ENCODE measurements around the gene CMSS1.

Gene CMSS1

GRCh38 chr3:99817437-99818240, at the start of gene CMSS1:
Gene CMSS1, plus strand, starts transcription at chr3:99817862.
- FAIRE-seq: peak; percentile 93
- DNase-seq (ENCODE audit: insufficient read length, low spot score): peak; percentile 67
- peak; percentile 87 for TF ChIP-seq POLR2A (IDR thresholded peaks at IDR 0.05; ENCODE audit: low read depth, low read length)

- DNase-seq (ENCODE audit: insufficient read length, low spot score) (no peak), FAIRE-seq (no peak)
- TF ChIP-seq POLR2A (IDR thresholded peaks at IDR 0.05; ENCODE audit: low read depth, low read length): no peak
These were observed 49.5 kb upstream of the CMSS1 start for GRCh38 chr3:99768126-99768525.

GRCh38 chr3:99768808-99769501, 48.7 kb upstream of the CMSS1 start:
- no peak for DNase-seq (ENCODE audit: insufficient read length, low spot score)
- no peak for TF ChIP-seq POLR2A (IDR thresholded peaks at IDR 0.05; ENCODE audit: low read depth, low read length)
- FAIRE-seq: no peak

- FAIRE-seq: no peak
- DNase-seq (ENCODE audit: insufficient read length, low spot score): no peak
- TF ChIP-seq POLR2A (IDR thresholded peaks at IDR 0.05; ENCODE audit: low read depth, low read length): no peak
These were observed 45.5 kb upstream of the CMSS1 start for GRCh38 chr3:99772171-99772570.

GRCh38 chr3:99772671-99773070, 45.0 kb upstream of the CMSS1 start:
- FAIRE-seq (no peak), DNase-seq (ENCODE audit: insufficient read length, low spot score) (no peak)
- no peak for TF ChIP-seq POLR2A (IDR thresholded peaks at IDR 0.05; ENCODE audit: low read depth, low read length)

- peak; percentile 95 for FAIRE-seq
- TF ChIP-seq POLR2A (IDR thresholded peaks at IDR 0.05; ENCODE audit: low read depth, low read length): no peak
- peak; percentile 34 for DNase-seq (ENCODE audit: insufficient read length, low spot score)
These were observed 43.2 kb upstream of the CMSS1 start for GRCh38 chr3:99774467-99774866.

GRCh38 chr3:99776516-99777209, 41.0 kb upstream of the CMSS1 start:
- TF ChIP-seq POLR2A (IDR thresholded peaks at IDR 0.05; ENCODE audit: low read depth, low read length): no peak
- no peak for FAIRE-seq
- no peak for DNase-seq (ENCODE audit: insufficient read length, low spot score)

- DNase-seq (ENCODE audit: insufficient read length, low spot score) (no peak), FAIRE-seq (no peak)
- no peak for TF ChIP-seq POLR2A (IDR thresholded peaks at IDR 0.05; ENCODE audit: low read depth, low read length)
These were observed 40.5 kb upstream of the CMSS1 start for GRCh38 chr3:99777210-99777549.

GRCh38 chr3:99777708-99778107, 40.0 kb upstream of the CMSS1 start:
- FAIRE-seq: no peak
- no peak for DNase-seq (ENCODE audit: insufficient read length, low spot score)
- TF ChIP-seq POLR2A (IDR thresholded peaks at IDR 0.05; ENCODE audit: low read depth, low read length): no peak

GRCh38 chr3:99780749-99781148, 36.9 kb upstream of the CMSS1 start:
- FAIRE-seq: no peak
- no peak for DNase-seq (ENCODE audit: insufficient read length, low spot score)
- no peak for TF ChIP-seq POLR2A (IDR thresholded peaks at IDR 0.05; ENCODE audit: low read depth, low read length)

- TF ChIP-seq POLR2A (IDR thresholded peaks at IDR 0.05; ENCODE audit: low read depth, low read length): no peak
- DNase-seq (ENCODE audit: insufficient read length, low spot score): no peak
- peak; percentile 23 for FAIRE-seq
These were observed 35.9 kb upstream of the CMSS1 start for GRCh38 chr3:99781761-99782160.

- FAIRE-seq (peak; percentile 84), DNase-seq (ENCODE audit: insufficient read length, low spot score) (peak; percentile 15)
- TF ChIP-seq POLR2A (IDR thresholded peaks at IDR 0.05; ENCODE audit: low read depth, low read length): no peak
These were observed 34.6 kb upstream of the CMSS1 start for GRCh38 chr3:99783011-99783573.

GRCh38 chr3:99789011-99789721, 28.5 kb upstream of the CMSS1 start:
- DNase-seq (ENCODE audit: insufficient read length, low spot score) (peak; percentile 12), FAIRE-seq (peak; percentile 96)

More at GRCh38 chr3:99789011-99789721, 28.5 kb upstream of the CMSS1 start:
- no peak for TF ChIP-seq POLR2A (IDR thresholded peaks at IDR 0.05; ENCODE audit: low read depth, low read length)
